Liver (tissue), 9 donors: ENCODE results near the gene TIGIT. TPM values are rescaled to one million over a fixed set of nuclear protein-coding genes. Genes with fewer than 3 reads are reported as not detected.

Experiments
- DNase-seq: peaks from one replicate; pipeline ENCODE4 v3.0.0-alpha.2; 2017; ENCODE audit warnings: low spot score
- H3K27ac ChIP-seq, 2 donors: one replicate each; pipeline ENCODE4 v1.7.0; 2013; ENCODE audit warnings: inconsistent platforms in 2 of 2, low read length in 2 of 2, control low read depth in 1 of 2, low read depth in 1 of 2, mild to moderate bottlenecking in 1 of 2
- H3K27me3 ChIP-seq, 4 donors: one replicate each; pipeline versions ENCODE4 v1.6.1 to v1.7.0; 2013; ENCODE audit warnings: low read length in 3 of 4, inconsistent platforms in 1 of 4, mild to moderate bottlenecking in 1 of 4, moderate library complexity in 1 of 4; ENCODE audit not compliant: control insufficient read depth in 4 of 4, insufficient read depth in 4 of 4
- H3K36me3 ChIP-seq, 4 donors: one replicate each; pipeline versions ENCODE4 v1.6.1 to v1.7.0; 2013; ENCODE audit warnings: low read length in 3 of 4, mild to moderate bottlenecking in 3 of 4, low read depth in 1 of 4, moderate library complexity in 1 of 4; ENCODE audit not compliant: control insufficient read depth in 4 of 4, insufficient read depth in 3 of 4
- H3K4me1 ChIP-seq, 4 donors: one replicate each; pipeline versions ENCODE4 v1.6.1 to v1.7.0; 2013; ENCODE audit warnings: low read length in 3 of 4, mild to moderate bottlenecking in 3 of 4, moderate library complexity in 1 of 4; ENCODE audit not compliant: control insufficient read depth in 4 of 4, insufficient read depth in 4 of 4
- H3K4me3 ChIP-seq, 3 donors: one replicate each; pipeline versions ENCODE4 v1.6.1 to v1.7.0; 2013; ENCODE audit warnings: low read length in 3 of 3, control low read depth in 1 of 3, low read depth in 1 of 3, mild to moderate bottlenecking in 1 of 3
- H3K9ac ChIP-seq, 2 donors: one replicate each; pipeline ENCODE4 v1.7.0; 2013; ENCODE audit warnings: low read length in 2 of 2, mild to moderate bottlenecking in 2 of 2, moderate library complexity in 2 of 2, control low read depth in 1 of 2, low read depth in 1 of 2
- H3K9me3 ChIP-seq, 4 donors: one replicate each; pipeline versions ENCODE4 v1.6.1 to v1.7.0; 2013; ENCODE audit warnings: low read length in 3 of 4; ENCODE audit not compliant: control insufficient read depth in 4 of 4
- CTCF ChIP-seq: fragments of 150-350 bp; IDR thresholded peaks from 2 replicates; pipeline ENCODE4 v1.5.1; 2017; ENCODE audit warnings: improper control_type of control experiment, low read depth, low read length; ENCODE audit not compliant: missing input control
- EGR1 ChIP-seq, 2 donors: IDR thresholded peaks; 2 replicates each; pipeline ENCODE4 v1.6.1; 2016 to 2018; ENCODE audit warnings: antibody characterized with exemption in 2 of 2, low read depth in 2 of 2
- FOXA1 ChIP-seq: IDR thresholded peaks from 2 replicates; pipeline ENCODE4 v1.6.1; 2016; ENCODE audit warnings: antibody characterized with exemption
- FOXA2 ChIP-seq: IDR thresholded peaks from 2 replicates; pipeline ENCODE4 v1.6.1; 2016; ENCODE audit warnings: antibody characterized with exemption
- GABPA ChIP-seq, 2 donors: IDR thresholded peaks in 1 of 2; conservative IDR thresholded peaks in 1 of 2; 2 replicates each; pipeline ENCODE4 v1.6.1; 2016; ENCODE audit warnings: antibody characterized with exemption in 2 of 2, mild to moderate bottlenecking in 1 of 2, moderate library complexity in 1 of 2
- HNF4A ChIP-seq, 2 donors: conservative IDR thresholded peaks; 2 replicates each; pipeline ENCODE4 v1.6.1; 2016; ENCODE audit warnings: antibody characterized with exemption in 2 of 2, mild to moderate bottlenecking in 2 of 2
- HNF4G ChIP-seq: IDR thresholded peaks from 2 replicates; pipeline ENCODE4 v1.6.1; 2016; ENCODE audit warnings: antibody characterized with exemption
- JUND ChIP-seq, 2 donors: IDR thresholded peaks; 2 replicates each; pipeline ENCODE4 v1.6.1; 2016; ENCODE audit warnings: antibody characterized with exemption in 2 of 2
- NR2F2 ChIP-seq: IDR thresholded peaks from 2 replicates; pipeline ENCODE4 v1.6.1; 2016; ENCODE audit warnings: antibody characterized with exemption
- RAD21 ChIP-seq, 2 donors: IDR thresholded peaks; 2 replicates each; pipeline ENCODE4 v1.6.1; 2016; ENCODE audit warnings: antibody characterized with exemption in 2 of 2, mild to moderate bottlenecking in 2 of 2
- REST ChIP-seq: IDR thresholded peaks from 2 replicates; pipeline ENCODE4 v1.6.1; 2016; ENCODE audit warnings: antibody characterized with exemption, mild to moderate bottlenecking
- RXRA ChIP-seq, 2 donors: IDR thresholded peaks; 2 replicates each; pipeline ENCODE4 v1.6.1; 2017 to 2018; ENCODE audit warnings: antibody characterized with exemption in 2 of 2, mild to moderate bottlenecking in 1 of 2
- SP1 ChIP-seq: IDR thresholded peaks from 2 replicates; pipeline ENCODE4 v1.6.1; 2018; ENCODE audit warnings: antibody characterized with exemption, mild to moderate bottlenecking
- TAF1 ChIP-seq: conservative IDR thresholded peaks from 2 replicates; pipeline ENCODE4 v1.6.1; 2016; ENCODE audit warnings: antibody characterized with exemption, mild to moderate bottlenecking
- YY1 ChIP-seq: IDR thresholded peaks from 2 replicates; pipeline ENCODE4 v1.6.1; 2016; ENCODE audit warnings: antibody characterized with exemption, mild to moderate bottlenecking
- ZBTB33 ChIP-seq: IDR thresholded peaks from 2 replicates; pipeline ENCODE4 v1.6.1; 2016; ENCODE audit warnings: antibody characterized with exemption
- WGBS: extraction: QIAGEN DNeasy Blood & Tissue Kit; methylation state at CpG from one replicate; pipeline ENCODE4 v1.1.7; 2013; 5-methylcytosine and 5-hydroxymethylcytosine counted together
- polyA plus RNA-seq, 2 donors: library from polyadenylated mRNA; stranded (reverse) in 1 of 2; unstranded in 1 of 2; fragments of 200-250 nt in 1 of 2; fragments of >200 nt in 1 of 2; fragmentation: Nextera tagmentation in 1 of 2; extraction: Ambion mirVana in 1 of 2; gene quantifications; one replicate each; pipeline versions ENCODE4 v1.2.1 to v1.2.3, GENCODE V29; 2013 to 2015
- total RNA-seq, 2 donors: library from RNA; depleted of rRNA; stranded (reverse); fragments of >200 nt; gene quantifications; one replicate each; pipeline ENCODE4 v1.2.3, GENCODE V29; 2014
- TF ChIP-seq, protein P1 (sequence below): IDR thresholded peaks from 2 replicates; pipeline ENCODE4 v1.6.1; 2016; ENCODE audit warnings: antibody characterized with exemption
- TF ChIP-seq, protein P2 (sequence below): IDR thresholded peaks from 2 replicates; pipeline ENCODE4 v1.6.1; 2016; ENCODE audit warnings: antibody characterized with exemption
- donor health status: healthy.
- donor health status: healthy.
- donor health status: healthy.
- donor health status: healthy.
- donor health status: healthy.

Gene TIGIT
- total and polyA plus RNA-seq, 4 donors, result 0.06 to 0.92 (median 0.38) TPM

- Histone ChIP-seq H3K4me3 (no peak overlapping the region), H3K4me1 (no peaks in the 10 kb centered on the region), H3K9ac (no peak overlapping the region), H3K27ac (no peak overlapping the region), H3K27me3 (no peaks in the 10 kb centered on the region), H3K36me3 (no peaks in the 10 kb centered on the region), H3K9me3 (no peaks in the 10 kb centered on the region)
- TF ChIP-seq RXRA (IDR thresholded peaks at IDR 0.05), result no peak
- no peak for TF ChIP-seq RAD21 (IDR thresholded peaks at IDR 0.05)
- no peak for TF ChIP-seq HNF4A (conservative IDR thresholded peaks at IDR 0.05)
- no peak for TF ChIP-seq JUND (IDR thresholded peaks at IDR 0.05)
- no peak for TF ChIP-seq FOXA1
- TF ChIP-seq REST, result no peak
- TF ChIP-seq EGR1 (IDR thresholded peaks at IDR 0.05; ENCODE audit: low read depth in 2 of 2), result no peak
- no peak for TF ChIP-seq TAF1
- TF ChIP-seq NR2F2, result no peak
- no peak for TF ChIP-seq ZBTB33
- TF ChIP-seq CTCF, result no peak
- no peak for TF ChIP-seq YY1
- TF ChIP-seq SP1, result no peak
- no peak for TF ChIP-seq GABPA (IDR thresholded peaks at IDR 0.05 in 1 of 2, conservative IDR thresholded peaks at IDR 0.05 in 1 of 2)
- no peak for TF ChIP-seq FOXA2
- TF ChIP-seq, protein P1, sequence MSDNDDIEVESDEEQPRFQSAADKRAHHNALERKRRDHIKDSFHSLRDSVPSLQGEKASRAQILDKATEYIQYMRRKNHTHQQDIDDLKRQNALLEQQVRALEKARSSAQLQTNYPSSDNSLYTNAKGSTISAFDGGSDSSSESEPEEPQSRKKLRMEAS, result no peak
- TF ChIP-seq, protein P2, sequence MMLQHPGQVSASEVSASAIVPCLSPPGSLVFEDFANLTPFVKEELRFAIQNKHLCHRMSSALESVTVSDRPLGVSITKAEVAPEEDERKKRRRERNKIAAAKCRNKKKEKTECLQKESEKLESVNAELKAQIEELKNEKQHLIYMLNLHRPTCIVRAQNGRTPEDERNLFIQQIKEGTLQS, result no peak
- TF ChIP-seq HNF4G, result no peak
- no peak for DNase-seq
- 78% methylated on average over 1 of the region's 1 CpG for whole genome bisulfite sequencing
These were observed 40.9 kb upstream of the TIGIT start for GRCh38 chr3:114252954-114253353.
